H7 (cell line): ENCODE results near the gene ABCD4. TPM values are rescaled to one million over a fixed set of nuclear protein-coding genes. Genes with fewer than 3 reads are reported as not detected.
A peak's percentile ranks its signal among the peaks of the same experiment; 100 is the strongest.
"Not testable (repeated sequence)": the region's sequence is repeated elsewhere in the genome, so short reads cannot be mapped to it uniquely, and the experiment has no call there.

Experiments
- DNase-seq: peaks from one replicate; pipeline ENCODE4 v3.0.0; 2012
- H3K27me3 ChIP-seq: 2 replicates; pipeline ENCODE4 v1.6.0; 2011; ENCODE audit warnings: mild to moderate bottlenecking, low read length; ENCODE audit not compliant: control insufficient read depth, insufficient read depth
- H3K36me3 ChIP-seq: replicated peaks from 2 replicates; pipeline ENCODE4 v1.5.1; 2011; ENCODE audit warnings: low read length; ENCODE audit not compliant: control insufficient read depth, insufficient read depth
- H3K4me3 ChIP-seq: 2 replicates; pipeline ENCODE4 v1.5.1; 2011; ENCODE audit warnings: low read depth, mild to moderate bottlenecking, control low read depth, low read length, moderate library complexity; ENCODE audit not compliant: insufficient read depth
- total RNA-seq: library from RNA; depleted of rRNA; stranded (reverse); fragments of >200 nt; shearing (Covaris generic); gene quantifications from 2 replicates; pipeline ENCODE4 v1.2.3, GENCODE V29; 2014; rRNA removed

ABCD4 gene
- 57.4 and 68.6 TPM in 2 replicates for total RNA-seq

GRCh38 chr14:74302634-74303569 is at the start of gene ABCD4:
TSS of gene ABCD4 (minus strand) at chr14:74302934. CDS start at chr14:74302912, 22 bp downstream.
- H3K27me3 ChIP-seq, result no peaks in the 10 kb centered on the region
- H3K36me3 ChIP-seq, result peaks cover 13% of the 10 kb centered on the region
- DNase-seq, result peak; percentile 95
- H3K4me3 ChIP-seq, result peak within 1 kb of the TSS; percentile 86

GRCh38 chr14:74350928-74351323 is 48.2 kb upstream of the ABCD4 start:
- Histone ChIP-seq H3K4me3 (peak overlapping the region; percentile 91), H3K27me3 (no peaks in the 10 kb centered on the region), H3K36me3 (no peaks in the 10 kb centered on the region)
- DNase-seq, result no peak

GRCh38 chr14:74350211-74350927 is 47.6 kb upstream of the ABCD4 start:
- Histone ChIP-seq H3K27me3 (no peaks in the 10 kb centered on the region), H3K4me3 (peak overlapping the region; percentile 91), H3K36me3 (no peaks in the 10 kb centered on the region)
- no peak for DNase-seq

- DNase-seq, result peak; percentile 62
- Histone ChIP-seq H3K36me3 (no peaks in the 10 kb centered on the region), H3K4me3 (peak overlapping the region; percentile 91), H3K27me3 (no peaks in the 10 kb centered on the region)
Observed at GRCh38 chr14:74349757-74350156, 47.0 kb upstream of the ABCD4 start.

- DNase-seq, result peak; percentile 79
- Histone ChIP-seq H3K4me3 (peak overlapping the region; percentile 91), H3K36me3 (no peaks in the 10 kb centered on the region), H3K27me3 (no peaks in the 10 kb centered on the region)
Observed at GRCh38 chr14:74348735-74349463, 46.2 kb upstream of the ABCD4 start.

- no peaks in the 10 kb centered on the region for H3K36me3 ChIP-seq
- H3K27me3 ChIP-seq, result no peaks in the 10 kb centered on the region
- DNase-seq, result peak; percentile 70
- peak within 1 kb of the TSS; percentile 91 for H3K4me3 ChIP-seq
Observed at GRCh38 chr14:74348241-74348734, 45.6 kb upstream of the ABCD4 start, which contains the start of gene VRTN. TSS of gene VRTN (plus strand) at chr14:74348471. CDS start at chr14:74356784, 8,313 bp downstream.

GRCh38 chr14:74347795-74348100 is 45.0 kb upstream of the ABCD4 start:
- no peak for DNase-seq
- Histone ChIP-seq H3K4me3 (peak overlapping the region; percentile 91), H3K36me3 (no peaks in the 10 kb centered on the region), H3K27me3 (no peaks in the 10 kb centered on the region)

GRCh38 chr14:74347097-74347794 is 44.5 kb upstream of the ABCD4 start:
- Histone ChIP-seq H3K4me3 (peak overlapping the region; percentile 91), H3K36me3 (no peaks in the 10 kb centered on the region), H3K27me3 (no peaks in the 10 kb centered on the region)
- DNase-seq, result peak; percentile 77

GRCh38 chr14:74346341-74346740 is 43.6 kb upstream of the ABCD4 start:
- H3K36me3 ChIP-seq, result no peaks in the 10 kb centered on the region
- no peak overlapping the region for H3K4me3 ChIP-seq
- H3K27me3 ChIP-seq, result no peaks in the 10 kb centered on the region
- no peak for DNase-seq

- no peaks in the 10 kb centered on the region for H3K36me3 ChIP-seq
- H3K27me3 ChIP-seq, result no peaks in the 10 kb centered on the region
- DNase-seq, result no peak
- H3K4me3 ChIP-seq, result no peak overlapping the region
Observed at GRCh38 chr14:74333909-74334308, 31.2 kb upstream of the ABCD4 start.

- H3K36me3 ChIP-seq, H3K4me3 ChIP-seq: not testable (repeated sequence)
Observed at GRCh38 chr14:74329950-74330552, 27.3 kb upstream of the ABCD4 start.

GRCh38 chr14:74326369-74327152 is 23.8 kb upstream of the ABCD4 start:
- no peak overlapping the region for H3K4me3 ChIP-seq
- no peaks in the 10 kb centered on the region for H3K36me3 ChIP-seq
- H3K27me3 ChIP-seq, result no peaks in the 10 kb centered on the region
- peak; percentile 89 for DNase-seq

More at GRCh38 chr14:74329950-74330552, 27.3 kb upstream of the ABCD4 start:
- H3K27me3 ChIP-seq, DNase-seq: not testable (repeated sequence)

GRCh38 chr14:74325446-74325845 is 22.7 kb upstream of the ABCD4 start:
- no peak overlapping the region for H3K4me3 ChIP-seq
- no peak for DNase-seq
- H3K27me3 ChIP-seq, result no peaks in the 10 kb centered on the region
- H3K36me3 ChIP-seq, result no peaks in the 10 kb centered on the region
